H1 (cell line): ENCODE measurements around the gene IQCE.

Experiments used
- EZH2 ChIP-seq: fragments of 200-600 bp; sonication (generic); IDR thresholded peaks from 2 replicates; pipeline ENCODE4 v1.7.1; 2012; ENCODE audit warnings: low read depth, mild to moderate bottlenecking, moderate library complexity, low read length, inconsistent platforms; ENCODE audit not compliant: severe bottlenecking
- FOSL1 ChIP-seq: IDR thresholded peaks from 2 replicates; pipeline ENCODE4 v1.6.1; 2011; ENCODE audit warnings: mild to moderate bottlenecking, low read depth, low read length, moderate library complexity; ENCODE audit not compliant: insufficient read depth
- TF ChIP-seq, protein P1 (sequence below), 3 experiments: IDR thresholded peaks; 1 replicate in 2 of 3; 2 replicates in 1 of 3; pipeline versions ENCODE4 v1.5.1 to v1.6.1; 2011; ENCODE audit warnings: low read length in 3 of 3, mild to moderate bottlenecking in 3 of 3, inconsistent platforms in 2 of 3, low read depth in 1 of 3, moderate library complexity in 1 of 3; ENCODE audit not compliant: insufficient read depth in 1 of 3; ENCODE audit errors: control extremely low read depth in 1 of 3

- TF ChIP-seq, protein P1, sequence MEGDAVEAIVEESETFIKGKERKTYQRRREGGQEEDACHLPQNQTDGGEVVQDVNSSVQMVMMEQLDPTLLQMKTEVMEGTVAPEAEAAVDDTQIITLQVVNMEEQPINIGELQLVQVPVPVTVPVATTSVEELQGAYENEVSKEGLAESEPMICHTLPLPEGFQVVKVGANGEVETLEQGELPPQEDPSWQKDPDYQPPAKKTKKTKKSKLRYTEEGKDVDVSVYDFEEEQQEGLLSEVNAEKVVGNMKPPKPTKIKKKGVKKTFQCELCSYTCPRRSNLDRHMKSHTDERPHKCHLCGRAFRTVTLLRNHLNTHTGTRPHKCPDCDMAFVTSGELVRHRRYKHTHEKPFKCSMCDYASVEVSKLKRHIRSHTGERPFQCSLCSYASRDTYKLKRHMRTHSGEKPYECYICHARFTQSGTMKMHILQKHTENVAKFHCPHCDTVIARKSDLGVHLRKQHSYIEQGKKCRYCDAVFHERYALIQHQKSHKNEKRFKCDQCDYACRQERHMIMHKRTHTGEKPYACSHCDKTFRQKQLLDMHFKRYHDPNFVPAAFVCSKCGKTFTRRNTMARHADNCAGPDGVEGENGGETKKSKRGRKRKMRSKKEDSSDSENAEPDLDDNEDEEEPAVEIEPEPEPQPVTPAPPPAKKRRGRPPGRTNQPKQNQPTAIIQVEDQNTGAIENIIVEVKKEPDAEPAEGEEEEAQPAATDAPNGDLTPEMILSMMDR (IDR thresholded peaks at IDR 0.05; ENCODE audit: control extremely low read depth in 1 of 3, insufficient read depth in 1 of 3, low read depth in 1 of 3, low read length in 3 of 3), result no peak
- TF ChIP-seq FOSL1 (no peak), EZH2 (no peak)
Measured at GRCh38 chr7:2602406-2603043, 43.7 kb downstream of the IQCE start.
